HL-60/S4 treated with retinoic acid at 250 ng/mL for 4 days and 3 days (cell line): Measurements from ENCODE around the gene CCM2.
"Not testable (repeated sequence)": the region's sequence is repeated elsewhere in the genome, so short reads cannot be mapped to it uniquely, and the experiment has no call there.

Experiments used
- in situ Hi-C: fragments of 300-500 bp; cut with MboI; formaldehyde crosslinking; loops from 2 replicates; pipeline ENCODE4 v1.7.0; 2022; ENCODE audit warnings: low sequenced_read_pairs

The CCM2 gene

DNA sequence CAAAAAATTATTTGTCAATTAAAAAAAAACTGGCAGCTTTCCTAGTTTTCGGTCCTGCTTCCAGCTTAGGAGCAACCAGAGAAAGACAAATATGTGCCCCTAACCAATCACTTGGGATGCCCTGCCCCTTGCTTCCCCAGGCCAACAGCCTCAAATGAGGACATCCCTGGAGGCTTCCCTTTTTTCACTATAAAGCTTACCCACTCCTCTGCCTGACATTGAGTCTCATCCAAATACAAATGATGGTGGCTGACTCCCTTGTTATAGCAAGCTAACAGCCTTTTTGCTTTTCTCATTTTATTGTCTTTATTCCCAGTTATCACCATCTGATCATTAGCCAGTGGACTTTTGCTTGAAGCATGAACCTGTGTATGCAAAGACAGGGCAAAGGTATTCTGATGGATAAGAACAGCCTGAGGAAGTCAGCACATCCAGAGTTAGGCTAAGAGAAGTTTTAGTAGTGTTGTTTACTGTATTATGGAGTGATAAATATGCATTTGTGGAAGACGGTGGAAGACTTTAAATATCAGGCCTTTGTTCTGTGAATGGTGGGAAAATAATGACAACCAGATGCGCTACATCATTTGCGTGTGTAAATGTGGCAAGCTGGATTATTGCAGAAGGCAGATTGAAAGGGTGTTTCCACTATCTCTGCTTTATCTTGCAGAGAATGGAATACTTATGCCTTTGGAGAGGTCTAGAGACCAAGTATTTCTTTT lies 1.7 kb upstream of the CCM2 start:
- in situ Hi-C loops = no loop called here

DNA sequence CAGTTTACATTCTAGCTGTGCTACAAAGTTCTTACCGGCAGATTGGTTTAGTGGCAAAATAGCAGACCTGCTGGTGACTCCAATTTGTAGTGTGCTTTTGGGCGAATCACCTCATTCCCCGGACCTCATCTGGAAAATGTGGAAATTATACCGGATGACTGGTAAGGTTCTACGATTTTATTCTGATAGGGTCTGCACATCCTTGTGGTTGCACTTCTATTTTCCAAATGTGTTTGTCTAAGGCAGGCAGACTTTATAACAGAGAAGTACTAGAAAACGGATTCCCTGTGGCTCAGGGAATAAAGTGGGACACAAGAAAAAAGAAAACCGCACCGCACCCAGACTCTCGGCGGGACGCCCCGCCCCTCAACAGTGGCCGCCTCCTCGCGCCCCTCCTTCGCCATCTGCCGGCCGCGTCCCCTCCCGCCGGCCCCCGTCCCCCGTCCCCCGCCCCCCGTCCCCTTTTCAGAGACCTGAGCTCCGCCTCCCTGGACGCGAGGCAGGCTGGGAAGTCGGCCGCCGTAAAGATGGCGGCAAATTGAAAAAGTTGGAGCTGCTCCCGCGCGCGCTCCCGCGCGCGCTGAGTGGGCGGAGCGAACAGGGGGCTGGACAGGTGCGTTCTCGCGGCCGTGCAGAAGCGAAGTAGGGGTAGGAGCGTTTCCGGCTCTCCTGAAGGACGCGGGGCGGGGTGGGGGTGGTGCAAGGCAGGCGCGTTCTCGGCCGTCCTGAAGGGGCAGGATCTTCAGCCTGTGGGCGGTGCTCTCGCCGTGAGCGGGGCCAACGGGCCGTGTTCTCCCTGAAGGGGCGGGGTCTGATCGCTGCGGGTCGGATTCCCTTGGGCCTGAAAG lies 532 bp upstream of the CCM2 start:
- in situ Hi-C loops = no loop called here

DNA sequence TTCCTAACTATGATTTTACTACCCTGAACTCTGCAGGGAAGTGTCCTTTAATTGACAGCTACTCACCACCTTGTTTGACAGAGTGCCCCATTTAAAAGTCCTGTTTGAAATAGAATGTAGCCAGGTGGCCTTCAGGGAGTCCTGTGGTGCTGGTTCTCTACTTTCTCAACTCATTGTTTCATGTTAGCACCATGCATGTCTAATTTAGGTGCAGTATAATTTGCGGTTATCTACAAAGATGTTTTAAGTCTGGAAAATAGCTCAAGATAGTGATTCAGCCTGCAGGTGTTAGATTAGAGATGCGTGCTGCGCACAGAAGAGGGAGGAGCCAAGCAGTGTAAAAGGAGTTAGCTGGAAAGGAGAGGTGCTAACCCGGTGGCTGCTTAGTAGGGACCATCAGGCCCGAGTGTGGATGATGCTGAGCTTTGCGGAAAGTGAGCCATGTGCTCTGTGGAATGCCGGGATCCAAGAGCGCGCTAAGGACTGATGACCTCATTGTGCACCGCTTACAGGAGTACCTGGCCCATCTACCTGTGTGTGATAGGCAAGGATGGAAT lies 1.2 kb downstream of the CCM2 start:
- in situ Hi-C loops = no loop called here

DNA sequence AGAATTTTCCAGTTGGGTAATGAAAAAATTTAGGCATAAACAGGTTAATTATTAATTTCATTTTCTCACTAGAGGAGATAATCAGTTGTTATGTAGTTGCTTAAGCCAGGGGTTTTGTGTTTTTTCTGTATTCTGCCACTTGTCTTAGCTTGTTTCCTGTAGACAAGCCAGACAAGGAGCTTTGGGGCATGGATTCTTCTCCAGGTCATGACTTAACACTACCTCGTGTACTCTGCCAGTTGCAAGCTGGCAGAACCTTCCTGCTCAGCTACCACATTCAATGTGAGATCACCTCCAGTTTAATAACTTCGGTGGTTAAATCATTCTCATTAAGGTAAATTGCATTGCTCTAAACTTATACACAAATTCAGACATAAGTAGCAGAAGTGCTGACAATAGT lies 1.8 kb downstream of the CCM2 start:
- in situ Hi-C loops = no loop called here

DNA sequence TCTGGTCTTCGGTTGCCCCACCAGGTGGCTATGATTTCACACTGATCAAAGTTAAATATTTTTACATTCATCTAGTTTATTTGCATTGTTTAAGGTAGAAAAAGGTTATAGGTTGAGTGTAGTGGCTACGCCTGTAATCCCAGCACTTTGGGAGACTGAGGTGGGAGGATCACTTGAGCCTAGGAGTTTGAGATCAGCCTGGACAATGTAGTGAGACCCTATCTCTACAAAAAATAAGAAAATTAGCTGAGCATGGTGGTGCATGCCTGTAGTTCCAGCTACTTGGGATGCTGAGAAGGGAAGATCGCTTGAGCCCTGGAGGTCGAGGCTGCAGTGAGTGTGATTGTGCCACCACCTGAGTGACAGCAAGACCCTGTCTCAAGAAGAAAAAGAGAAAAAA lies 3.8 kb downstream of the CCM2 start:
- in situ Hi-C loops = no loop called here

DNA sequence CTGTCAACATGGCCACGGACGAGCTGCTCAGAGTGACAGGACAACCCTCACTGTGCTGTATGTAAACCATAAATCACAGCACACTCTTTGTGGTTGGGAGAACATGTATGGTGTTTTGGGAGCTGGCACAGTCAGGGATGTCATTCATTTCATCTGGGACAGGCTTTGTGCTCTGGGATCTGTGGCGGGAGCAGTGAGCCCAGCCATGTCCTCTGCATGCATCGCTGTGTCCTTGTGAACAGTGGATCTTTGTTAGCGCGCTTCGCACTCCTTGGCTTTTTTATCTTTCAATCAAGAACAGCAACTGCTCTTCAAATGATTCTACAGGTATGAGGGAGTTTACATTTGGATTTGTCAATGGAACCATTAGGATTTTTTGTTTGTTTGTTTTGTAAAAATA lies 7.1 kb downstream of the CCM2 start:
- in situ Hi-C loops = no loop called here

DNA sequence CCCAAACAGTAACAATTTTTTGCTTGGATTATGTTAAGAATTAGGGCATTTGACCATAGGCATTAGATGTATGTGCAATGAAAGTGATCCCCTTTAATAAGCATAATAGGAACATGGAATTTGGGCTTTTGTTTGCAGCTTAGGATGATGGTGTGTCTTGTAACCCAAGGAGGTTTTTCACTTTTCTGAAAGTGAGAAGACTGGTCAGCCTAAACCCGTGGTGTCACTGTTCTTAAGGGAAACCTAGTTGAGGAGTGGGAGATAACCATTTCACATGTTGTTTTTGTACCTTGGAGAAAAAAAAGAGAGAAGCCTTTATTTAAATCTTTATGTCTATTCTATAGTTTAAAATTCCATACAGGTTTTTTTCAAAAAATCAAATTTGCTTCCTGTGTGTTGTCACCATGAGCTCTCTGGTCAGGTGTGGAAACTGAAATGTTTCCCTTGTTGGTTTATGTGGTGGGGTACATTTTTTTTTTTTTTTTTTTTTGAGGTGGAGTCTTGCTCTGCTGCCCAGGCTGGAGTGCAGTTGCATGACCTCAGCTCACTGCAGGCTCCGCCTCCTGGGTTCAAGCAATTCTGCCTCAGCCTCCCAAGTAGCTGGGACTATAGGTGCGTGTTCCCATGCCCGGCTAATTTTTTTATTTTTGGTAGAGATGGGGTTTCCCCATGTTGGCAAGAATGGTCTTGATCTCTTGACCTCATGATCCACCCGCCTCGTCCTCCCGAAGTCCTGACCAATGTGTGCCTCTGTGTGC lies 7.7 kb downstream of the CCM2 start:
- in situ Hi-C loops = no loop called here

DNA sequence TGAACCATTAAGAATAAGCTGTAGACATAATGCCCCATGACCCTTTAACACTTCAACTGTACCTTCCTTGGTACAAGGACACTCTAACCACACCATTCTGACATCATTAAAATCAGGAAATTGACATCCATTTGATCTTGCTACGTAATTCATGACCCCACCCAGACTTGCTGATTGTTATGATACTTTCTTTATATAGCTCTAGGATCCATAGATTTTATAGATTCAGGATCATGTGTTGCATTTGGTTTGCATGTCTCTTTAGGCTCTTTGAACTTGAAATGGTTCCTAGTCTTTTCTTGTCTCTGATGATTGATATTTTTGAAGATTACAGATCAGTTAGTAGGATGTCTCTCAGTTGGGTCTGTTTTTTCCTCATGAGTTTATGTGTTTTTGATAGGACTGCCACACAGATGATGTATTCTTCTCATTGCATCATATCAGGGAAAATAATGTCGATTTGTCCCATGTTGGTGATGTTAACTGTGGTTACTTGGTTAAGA lies 13.5 kb downstream of the CCM2 start:
- in situ Hi-C loops = no loop called here

DNA sequence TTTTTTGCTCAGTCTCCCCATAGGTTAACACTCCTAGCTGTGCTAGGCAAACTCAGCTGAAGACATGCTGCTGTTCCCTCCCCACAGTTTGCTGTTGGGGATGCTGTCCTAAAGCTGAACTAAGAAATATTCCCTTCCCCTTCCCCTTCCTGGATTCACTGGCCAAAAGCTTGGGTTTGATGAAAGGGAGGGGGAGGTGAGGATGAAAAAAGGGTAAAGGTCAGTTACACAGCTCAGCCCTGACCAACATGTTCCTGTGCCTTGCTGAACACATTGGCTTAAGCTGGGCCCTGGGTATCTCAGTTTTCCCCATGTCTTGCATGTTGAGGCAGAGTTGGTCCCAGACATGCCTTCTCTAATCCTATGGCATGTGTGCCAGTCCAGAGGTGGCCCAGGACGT lies 15.3 kb downstream of the CCM2 start:
- in situ Hi-C loops = no loop called here

DNA sequence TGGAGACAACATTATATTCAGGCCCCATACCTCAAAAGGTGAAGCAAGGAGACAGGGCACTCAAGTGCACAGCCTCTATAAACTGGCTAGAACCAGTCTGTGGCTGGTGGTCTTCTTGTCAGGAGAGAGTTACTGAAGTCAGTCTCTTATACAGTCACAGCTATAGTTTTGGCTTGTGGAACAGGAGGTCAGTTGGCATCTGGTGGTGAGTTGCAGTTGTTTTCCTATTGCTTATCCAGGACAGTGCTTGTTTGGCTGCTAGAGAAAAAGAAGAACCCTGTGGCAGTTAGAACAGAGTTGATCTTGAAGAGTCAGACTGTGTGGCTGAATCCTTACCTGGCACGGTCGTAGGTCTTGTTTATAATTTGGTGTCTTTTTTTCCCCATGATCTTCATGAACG lies 17.3 kb downstream of the CCM2 start:
- in situ Hi-C loops = no loop called here

DNA sequence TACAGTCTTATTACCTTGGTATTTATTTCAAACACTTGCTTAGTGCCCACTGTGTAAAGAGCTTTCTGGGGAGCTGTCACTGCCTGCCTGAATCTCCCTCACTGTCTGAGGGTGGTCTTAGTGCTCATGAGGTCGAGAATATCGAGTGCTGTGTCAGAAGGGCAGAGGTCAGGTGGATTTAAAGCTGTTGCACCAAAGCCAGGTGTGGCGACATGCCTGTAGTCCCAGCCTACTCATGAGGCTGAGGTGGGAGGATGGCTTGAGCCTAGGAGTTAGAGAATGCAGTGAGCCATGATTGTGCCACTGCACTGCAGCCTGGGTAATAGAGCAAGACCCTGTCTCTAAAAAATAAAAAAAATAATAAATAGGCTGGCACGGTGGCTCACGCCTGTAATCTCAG lies 20.9 kb downstream of the CCM2 start:
- in situ Hi-C loops = no loop called here

DNA sequence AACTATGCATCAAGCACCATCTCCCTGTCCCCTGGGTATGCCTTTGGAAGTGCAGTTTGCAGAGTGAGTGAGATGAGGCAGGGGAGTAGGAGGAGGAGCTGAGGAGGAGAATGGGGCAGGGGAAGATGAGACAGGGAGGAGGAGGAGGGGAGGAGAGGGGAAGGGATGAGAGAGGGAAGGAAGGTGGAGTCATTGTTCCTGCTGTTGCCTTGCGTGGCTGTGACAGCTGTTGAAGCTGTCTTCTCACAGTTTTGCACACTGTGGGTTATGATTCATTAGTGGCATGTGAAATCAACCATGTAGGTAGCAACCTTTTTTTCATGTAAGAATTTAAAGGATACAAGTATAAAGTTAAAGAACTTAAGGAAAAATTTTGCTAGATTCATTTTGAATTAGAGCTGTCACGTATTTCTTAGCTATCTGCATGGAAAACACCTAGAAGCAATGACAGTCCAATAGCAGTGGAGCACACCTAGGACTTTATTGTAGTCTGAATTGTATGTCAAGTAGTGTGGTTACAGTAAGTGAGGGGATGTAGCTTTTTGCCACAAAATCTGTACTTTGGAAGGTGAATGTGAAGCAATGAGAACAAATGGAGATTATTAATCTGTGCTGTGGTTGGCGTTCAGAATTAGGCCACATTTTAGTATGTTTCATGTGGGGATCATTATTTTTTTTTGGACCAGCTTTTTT lies 21.7 kb downstream of the CCM2 start:
- in situ Hi-C loops = no loop called here

DNA sequence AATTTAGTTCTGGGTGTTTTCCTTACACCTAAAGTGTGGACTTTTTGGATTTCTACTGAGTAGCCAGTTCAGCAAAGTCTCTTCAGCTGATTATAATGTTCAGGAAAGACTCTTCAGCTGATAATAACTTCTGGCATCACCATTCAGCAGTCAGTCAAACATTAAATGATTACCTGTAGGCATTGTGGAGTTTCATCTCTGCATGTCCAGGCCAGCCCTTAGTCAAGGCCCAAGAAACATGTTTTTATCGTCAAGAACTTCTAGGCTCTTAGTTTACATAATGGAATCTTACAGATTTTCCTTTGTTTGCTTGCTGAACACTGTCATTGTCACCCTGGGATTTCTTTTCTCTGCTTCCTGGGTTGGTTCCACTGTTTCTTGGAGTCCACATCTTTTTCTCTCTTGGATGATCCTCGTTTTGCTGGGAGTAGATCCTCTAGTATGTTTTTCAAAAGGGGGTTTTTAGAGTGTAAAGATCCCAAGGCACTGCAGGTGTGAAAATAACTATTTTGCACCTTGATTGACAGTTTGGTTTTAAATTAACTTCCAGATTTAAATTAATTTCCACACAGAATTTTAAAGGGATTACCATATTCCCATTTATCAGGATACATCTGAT lies 24.2 kb downstream of the CCM2 start:
- in situ Hi-C loops = no loop called here

DNA sequence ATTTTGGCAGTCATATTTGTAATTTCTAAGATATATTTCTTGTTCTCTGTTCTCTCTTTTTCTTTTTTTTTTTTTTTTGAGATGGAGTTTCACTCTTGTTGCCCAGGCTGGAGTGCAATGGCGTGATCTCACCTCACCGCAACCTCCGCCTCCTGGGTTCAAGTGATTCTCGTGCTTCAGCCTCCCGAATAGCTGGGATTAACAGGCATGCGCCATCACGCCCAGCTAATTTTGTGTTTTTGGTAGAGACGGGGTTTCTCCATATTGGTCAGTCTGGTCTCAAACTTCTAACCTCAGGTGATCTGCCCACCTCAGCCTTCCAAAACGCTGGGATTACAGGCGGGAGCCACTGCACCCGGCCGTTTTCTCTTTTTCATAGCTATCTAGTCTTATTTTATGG lies 25.5 kb downstream of the CCM2 start:
- in situ Hi-C loops = not testable (repeated sequence)

DNA sequence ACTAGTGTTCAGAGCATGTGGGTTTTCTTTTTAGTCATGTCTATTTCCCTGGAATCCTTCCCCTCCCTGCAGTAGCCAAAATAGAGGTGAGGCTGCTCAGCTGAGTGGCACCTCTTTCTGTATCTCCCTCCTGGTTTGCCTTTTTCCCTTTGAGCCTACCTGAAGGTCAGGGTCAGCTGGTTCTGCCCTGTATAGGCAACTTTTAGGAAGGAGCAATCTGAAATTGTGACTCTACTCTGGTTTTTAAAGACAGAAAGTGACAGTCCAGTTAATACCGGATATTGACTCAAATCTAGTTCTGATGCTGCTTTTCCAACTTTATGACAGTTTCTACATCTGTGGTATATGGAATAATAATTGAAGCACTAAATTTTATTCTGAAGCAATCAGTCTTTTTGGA lies 26.0 kb downstream of the CCM2 start:
- in situ Hi-C loops = no loop called here

DNA sequence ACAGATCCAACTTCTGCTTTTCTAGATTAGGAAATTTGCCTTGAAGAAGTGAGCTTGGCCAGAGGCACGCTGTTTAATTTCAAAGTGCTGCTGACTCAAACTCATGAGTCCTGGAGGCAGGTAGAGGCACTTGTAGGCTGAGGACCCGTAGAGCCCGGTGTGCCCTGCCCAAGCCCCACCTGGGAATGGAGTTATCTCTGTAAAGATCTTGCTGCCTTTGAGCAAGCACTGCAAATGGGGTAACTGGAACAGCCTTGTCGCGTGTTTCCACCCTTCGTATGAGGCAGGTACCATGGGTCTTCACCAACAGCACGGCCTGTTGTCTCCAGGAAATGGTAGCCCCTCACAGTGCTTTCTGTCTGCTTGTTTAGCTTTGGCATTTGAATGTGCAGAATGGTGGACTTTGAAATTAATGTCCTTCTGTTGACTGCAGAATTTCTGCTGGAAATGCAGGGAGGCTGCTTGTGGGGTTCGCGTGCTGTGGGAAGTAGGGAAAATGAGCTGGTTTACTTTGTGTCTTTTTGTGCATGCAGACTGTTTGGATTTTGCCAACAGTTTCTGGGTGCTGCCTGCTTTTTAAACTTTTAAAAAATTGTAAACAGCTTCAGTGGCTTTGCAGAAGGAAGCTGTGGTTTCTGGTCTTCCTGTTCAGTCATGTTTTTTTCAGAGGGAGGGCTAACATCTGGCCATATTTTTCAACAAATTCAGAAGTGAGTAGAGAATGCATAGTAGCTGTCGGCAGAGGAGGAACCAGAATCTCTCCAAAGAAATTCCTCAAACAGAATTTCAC lies 27.2 kb downstream of the CCM2 start:
- in situ Hi-C loops = no loop called here

DNA sequence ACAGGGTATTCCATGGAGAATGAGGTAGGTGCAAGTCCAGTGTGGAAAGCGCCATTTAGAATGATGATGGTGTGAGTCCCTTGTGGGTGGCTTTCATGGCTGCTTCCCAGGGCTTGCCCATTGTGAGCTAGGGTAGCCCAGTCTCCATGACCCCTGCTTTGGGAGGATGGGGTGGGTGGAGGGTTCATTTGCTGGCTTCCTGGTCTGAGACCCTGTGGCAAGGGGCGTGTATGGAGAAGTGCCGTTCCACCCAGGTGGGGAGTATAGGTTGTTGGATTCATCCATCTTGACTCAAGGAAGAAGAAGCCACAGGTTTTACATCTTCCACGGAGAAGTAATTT lies 27.7 kb downstream of the CCM2 start:
- in situ Hi-C loops = no loop called here

DNA sequence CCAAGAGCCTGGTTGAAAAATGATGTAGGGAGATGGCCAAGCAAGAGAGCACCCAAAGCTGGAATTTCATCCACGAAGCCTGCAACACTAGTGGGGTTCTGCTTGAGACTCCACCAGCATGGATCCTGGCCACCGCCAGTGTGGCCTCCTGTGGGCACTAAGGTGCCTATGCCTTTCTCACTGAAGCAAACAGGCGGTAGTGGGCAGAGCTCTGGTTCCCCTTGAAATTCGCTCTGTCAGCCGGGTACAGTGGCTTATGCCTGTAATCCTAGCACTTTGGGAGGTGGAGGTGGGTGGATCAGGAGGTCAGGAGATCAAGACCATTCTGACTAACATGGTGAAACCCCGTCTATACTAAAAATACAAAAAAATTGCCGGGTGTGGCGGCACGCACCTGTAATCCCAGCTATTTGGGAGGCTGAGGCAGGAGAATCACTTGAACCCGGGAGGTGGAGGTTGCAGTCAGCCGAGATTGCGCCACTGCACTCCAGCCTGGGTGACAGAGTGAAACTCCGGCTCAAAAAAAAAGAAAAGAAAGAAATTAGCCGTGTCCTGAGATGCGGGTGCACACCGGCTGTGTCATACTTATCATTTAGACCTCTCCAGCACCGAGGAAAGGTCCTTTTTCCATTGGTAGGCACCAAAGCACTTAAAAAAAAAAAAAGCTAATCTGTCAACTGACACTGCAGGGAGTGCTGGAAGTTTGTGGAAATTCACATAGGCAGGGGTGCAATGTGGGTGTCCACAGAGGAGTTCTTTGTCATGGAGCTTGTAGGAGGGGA lies 28.3 kb downstream of the CCM2 start:
- in situ Hi-C loops = no loop called here

DNA sequence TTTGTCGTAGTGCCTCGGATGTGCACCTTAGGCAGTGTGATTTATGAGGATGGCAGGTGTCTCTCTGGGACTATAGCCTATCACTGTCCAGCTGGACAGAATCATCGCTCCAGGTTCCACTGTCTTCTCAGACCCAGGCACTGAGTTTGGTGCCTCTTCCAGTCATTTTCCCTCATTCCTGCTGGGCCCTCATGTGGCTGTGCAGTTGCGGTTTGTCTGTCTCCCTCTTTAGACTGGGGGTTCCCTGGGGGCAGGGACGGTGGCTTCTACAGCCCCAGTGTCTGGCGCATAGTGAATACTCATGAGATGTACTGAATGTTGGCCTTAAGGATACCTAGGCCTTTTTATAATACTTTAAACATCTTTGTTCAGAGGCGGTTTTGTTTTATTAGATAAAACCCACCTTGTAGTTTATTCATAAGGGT lies 28.9 kb downstream of the CCM2 start:
- in situ Hi-C loops = no loop called here
